GM10266 (cell line): ENCODE results near the gene BCL7C.
"Not testable (repeated sequence)": the region's sequence is repeated elsewhere in the genome, so short reads cannot be mapped to it uniquely, and the experiment has no call there.

Experiments
- DNase-seq: peaks from one replicate; pipeline ENCODE4 v3.0.0; 2012; ENCODE audit errors: extremely low spot score
- TF ChIP-seq, protein P1 (sequence below): IDR thresholded peaks from 2 replicates; pipeline ENCODE4 v1.5.1; 2012; ENCODE audit warnings: mild to moderate bottlenecking, low read depth; ENCODE audit not compliant: control insufficient read depth, insufficient read depth; ENCODE audit errors: missing control alignments

BCL7C gene

DNA sequence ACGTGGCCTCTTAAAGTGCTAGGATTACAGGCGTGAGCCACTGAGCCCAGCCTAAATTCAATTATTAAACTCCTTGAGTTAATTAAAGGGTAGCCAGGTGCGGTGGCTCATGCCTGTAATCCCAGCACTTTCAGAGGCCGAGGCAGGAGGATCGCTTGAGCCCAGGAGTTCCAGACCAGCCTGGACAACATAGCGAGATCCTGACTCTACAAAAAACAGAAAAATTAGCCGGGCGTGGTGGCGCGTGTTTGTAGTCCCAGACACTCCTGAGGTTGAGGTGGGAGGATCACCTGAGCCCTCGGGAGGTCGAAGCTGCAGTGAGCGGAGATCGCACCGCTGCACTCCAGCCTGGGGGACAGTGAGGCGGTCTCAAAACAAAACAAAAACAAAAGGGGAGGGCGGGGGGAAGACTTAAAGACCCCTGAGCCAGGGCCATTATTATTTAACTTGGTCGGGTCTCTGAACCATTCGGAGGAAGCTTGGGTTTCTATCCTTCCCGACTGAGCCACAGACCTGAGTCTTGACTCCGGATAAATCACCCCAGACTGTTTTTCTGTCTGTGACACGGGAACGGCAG lies 19.5 kb downstream of the BCL7C start:
- DNase-seq = no peak
- TF ChIP-seq, protein P1, sequence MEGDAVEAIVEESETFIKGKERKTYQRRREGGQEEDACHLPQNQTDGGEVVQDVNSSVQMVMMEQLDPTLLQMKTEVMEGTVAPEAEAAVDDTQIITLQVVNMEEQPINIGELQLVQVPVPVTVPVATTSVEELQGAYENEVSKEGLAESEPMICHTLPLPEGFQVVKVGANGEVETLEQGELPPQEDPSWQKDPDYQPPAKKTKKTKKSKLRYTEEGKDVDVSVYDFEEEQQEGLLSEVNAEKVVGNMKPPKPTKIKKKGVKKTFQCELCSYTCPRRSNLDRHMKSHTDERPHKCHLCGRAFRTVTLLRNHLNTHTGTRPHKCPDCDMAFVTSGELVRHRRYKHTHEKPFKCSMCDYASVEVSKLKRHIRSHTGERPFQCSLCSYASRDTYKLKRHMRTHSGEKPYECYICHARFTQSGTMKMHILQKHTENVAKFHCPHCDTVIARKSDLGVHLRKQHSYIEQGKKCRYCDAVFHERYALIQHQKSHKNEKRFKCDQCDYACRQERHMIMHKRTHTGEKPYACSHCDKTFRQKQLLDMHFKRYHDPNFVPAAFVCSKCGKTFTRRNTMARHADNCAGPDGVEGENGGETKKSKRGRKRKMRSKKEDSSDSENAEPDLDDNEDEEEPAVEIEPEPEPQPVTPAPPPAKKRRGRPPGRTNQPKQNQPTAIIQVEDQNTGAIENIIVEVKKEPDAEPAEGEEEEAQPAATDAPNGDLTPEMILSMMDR = no peak

DNA sequence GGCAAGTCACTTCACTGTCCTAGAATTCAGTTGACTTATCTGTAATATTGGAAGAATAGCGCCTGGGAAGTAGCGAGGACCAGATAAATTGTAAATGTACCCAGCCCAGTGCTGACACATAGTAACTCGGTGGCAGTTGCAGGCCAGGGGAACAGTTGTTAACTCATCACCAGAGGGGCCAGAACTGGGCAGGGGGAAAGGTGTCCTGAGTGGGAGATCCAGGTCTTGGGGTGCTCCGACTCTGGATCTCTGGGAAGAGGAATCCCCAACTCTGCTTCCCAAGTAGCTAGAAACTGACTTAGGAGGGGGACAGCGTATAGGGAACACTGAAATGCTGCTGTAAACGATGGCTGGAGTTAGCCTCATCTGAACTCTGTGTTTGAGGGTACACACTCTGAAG lies 23.0 kb downstream of the BCL7C start:
- DNase-seq = no peak
- TF ChIP-seq, protein P1 = no peak

DNA sequence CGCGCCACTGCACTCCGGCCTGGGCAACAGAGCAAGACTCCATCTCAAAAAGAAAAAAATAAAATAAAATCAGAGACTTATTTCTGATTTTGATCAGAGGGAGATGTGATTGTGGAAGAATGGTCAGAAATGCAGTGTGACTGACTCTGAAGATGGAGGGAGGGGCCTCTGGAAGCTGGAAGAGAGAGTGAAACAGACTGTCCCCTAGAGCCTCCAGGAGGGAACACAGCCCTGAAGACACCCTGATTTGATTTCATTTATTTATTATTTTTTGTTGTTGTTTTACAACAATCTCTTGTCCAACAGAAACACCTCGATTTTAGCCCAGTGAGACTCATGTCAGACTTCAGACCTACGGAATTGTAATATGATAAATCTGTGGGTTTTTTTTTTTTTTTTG lies 26.1 kb downstream of the BCL7C start:
- no peak for DNase-seq
- TF ChIP-seq, protein P1 = no peak

DNA sequence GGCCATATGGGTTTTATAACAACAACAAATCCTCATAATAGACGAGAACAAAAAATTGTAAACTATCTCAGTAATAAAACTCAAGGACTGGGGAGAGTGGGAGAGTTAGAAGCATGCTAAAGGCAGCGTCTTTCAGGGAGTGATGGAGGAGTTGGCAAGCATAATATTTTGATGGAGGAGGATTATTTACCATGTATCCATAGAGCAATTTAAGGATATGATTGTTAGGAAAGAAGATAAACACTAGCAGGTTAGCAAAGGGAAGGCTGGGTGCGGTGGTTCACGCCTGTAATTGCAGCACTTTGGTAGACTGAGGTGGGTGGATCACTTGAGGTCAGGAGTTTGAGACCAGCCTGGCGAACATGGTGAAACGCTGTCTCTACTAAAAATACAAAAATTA lies 27.8 kb downstream of the BCL7C start:
- DNase-seq = no peak
- TF ChIP-seq, protein P1 = no peak

DNA sequence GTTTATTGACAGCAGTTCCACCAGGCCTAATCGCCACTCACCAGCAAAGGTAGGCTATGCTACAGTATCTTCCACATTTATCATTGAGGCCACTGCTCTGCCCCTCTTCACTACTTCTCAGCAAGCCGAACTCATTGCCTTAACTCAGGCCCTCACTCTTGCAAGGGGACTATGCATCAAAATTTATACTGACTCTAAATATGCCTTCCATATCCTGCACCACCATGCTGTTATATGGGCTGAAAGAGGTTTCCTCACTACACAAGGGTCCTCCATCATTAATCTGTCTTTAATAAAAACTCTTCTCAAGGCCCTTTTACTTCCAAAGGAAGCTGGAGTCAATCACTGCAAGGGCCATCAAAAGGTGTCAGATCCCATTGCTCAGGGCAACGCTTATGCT lies 30.7 kb downstream of the BCL7C start:
- DNase-seq = not testable (repeated sequence)

DNA sequence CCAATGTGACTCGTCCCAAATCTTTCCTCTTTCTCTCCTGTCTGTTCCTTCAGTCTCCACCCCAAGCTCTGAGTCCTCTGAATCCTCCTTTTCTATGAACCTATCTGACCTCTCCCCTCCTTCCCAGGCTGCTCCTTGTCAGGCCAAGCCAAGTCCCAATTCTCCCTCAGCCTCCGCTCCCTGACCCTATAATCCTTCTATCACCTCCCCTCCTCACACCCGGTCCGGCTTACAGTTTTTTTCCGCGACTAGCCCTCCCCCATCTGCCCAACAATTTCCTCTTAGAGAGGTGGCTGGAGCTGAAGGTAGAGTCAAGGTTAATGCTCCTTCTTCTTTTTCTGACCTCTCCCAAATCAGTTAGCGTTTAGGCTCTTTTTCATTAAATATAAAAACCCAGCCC lies 33.1 kb downstream of the BCL7C start:
- DNase-seq = not testable (repeated sequence)

DNA sequence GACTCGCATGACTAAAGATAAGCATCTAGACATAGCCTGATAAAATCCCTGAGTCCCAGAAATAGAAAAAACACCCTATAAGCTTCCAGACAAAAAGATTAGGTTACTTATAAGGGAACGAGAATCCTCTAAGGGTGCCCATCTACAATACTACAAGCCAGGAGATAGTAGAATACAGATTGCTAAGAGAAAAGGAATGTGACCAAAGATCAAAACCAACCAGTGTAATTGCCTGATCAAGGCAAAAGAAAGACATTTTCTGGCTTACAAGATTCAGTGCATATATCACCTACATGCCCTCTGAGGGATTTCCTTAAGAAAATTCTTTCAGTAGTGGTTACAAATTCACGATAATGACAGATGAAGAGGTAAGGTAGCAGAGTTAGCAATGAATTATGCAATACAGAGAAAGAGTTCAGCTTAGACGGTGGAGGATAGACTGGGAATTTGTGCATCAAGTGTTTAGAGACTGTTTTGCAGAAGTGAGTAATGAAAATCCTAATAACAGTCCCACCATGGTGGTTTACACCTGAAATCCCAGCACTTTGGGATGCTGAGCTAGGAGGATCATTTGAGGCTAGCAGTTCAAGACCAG lies 35.0 kb downstream of the BCL7C start:
- TF ChIP-seq, protein P1 = no peak
- DNase-seq = no peak

DNA sequence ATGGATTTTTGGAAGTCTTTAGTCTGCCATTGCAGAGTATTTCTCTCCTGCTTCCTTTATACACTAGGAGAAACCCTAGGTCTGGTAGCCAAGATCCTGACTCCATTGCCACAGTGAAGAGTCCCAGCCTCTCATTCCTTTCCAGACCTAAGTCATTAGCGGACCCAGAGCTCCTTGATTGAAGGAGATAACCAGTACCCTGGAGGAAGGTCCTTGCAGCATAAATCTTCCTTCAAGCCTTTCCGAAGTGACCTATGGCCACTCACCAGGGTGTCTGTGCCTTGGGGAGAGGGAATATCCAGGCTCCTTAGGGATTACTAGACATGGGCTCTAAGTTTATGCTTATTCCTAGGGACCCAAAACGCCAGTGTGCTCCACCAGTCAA lies 35.8 kb downstream of the BCL7C start:
- TF ChIP-seq, protein P1 = no peak
- no peak for DNase-seq
